Testis (tissue), 2 donors: ENCODE measurements around the gene ELFN2.

ENCODE experiments used
- POLR2A ChIP-seq: fragments of 450-650 bp; IDR thresholded peaks from one replicate; pipeline ENCODE4 v1.6.1; 2017; ENCODE audit warnings: antibody characterized with exemption, mild to moderate bottlenecking, moderate library complexity
- TF ChIP-seq, protein P1 (sequence below), 3 experiments: fragments of 450-650 bp in 2 of 3; fragments of 200-600 bp in 1 of 3; sonication (generic) in 1 of 3; IDR thresholded peaks; one replicate each; pipeline ENCODE4 v1.5.1; 2016 to 2019; ENCODE audit warnings: antibody characterized with exemption in 3 of 3, mild to moderate bottlenecking in 2 of 3, moderate library complexity in 1 of 3

DNA sequence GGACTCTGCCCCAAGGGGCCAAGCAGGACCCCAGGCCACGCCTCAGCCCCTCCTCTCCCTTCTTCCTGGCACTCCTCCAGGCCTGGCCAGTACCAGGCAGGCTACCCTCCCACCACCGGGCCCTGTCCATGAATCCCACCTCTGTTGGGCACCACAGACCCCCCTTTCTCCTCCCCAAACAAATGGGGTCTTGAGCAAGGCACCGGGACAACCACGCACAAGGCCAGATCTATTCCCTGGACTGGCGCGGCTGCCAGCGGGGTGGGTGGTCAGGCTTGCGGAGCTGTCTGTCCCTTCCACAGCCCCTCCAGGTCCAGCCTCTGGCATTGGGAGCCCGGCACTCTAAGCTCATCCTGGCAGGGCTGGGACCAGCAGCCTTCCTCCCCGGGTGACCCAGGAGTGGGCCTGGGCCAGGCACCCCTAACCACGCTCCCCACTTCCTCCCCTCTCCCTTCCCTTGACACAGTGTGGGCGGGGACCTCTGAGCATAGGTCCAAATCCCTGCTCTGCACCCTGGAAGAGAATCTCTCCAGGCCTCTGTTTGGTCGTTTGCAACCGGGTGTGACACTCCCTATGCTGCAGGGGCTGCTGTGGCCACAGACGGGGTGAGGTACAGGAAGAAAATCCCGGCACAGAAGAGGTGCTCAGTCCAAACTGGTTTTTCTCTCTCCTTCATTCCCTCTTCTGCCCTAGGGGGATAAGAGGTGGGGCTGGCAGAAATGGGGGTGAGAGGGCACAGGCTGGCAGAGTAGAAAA lies 14.6 kb downstream of the ELFN2 start:
- TF ChIP-seq POLR2A: no peak
- TF ChIP-seq, protein P1, sequence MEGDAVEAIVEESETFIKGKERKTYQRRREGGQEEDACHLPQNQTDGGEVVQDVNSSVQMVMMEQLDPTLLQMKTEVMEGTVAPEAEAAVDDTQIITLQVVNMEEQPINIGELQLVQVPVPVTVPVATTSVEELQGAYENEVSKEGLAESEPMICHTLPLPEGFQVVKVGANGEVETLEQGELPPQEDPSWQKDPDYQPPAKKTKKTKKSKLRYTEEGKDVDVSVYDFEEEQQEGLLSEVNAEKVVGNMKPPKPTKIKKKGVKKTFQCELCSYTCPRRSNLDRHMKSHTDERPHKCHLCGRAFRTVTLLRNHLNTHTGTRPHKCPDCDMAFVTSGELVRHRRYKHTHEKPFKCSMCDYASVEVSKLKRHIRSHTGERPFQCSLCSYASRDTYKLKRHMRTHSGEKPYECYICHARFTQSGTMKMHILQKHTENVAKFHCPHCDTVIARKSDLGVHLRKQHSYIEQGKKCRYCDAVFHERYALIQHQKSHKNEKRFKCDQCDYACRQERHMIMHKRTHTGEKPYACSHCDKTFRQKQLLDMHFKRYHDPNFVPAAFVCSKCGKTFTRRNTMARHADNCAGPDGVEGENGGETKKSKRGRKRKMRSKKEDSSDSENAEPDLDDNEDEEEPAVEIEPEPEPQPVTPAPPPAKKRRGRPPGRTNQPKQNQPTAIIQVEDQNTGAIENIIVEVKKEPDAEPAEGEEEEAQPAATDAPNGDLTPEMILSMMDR (IDR thresholded peaks at IDR 0.05): no peak
